ENCODE data around the gene SPSB3.

DNA sequence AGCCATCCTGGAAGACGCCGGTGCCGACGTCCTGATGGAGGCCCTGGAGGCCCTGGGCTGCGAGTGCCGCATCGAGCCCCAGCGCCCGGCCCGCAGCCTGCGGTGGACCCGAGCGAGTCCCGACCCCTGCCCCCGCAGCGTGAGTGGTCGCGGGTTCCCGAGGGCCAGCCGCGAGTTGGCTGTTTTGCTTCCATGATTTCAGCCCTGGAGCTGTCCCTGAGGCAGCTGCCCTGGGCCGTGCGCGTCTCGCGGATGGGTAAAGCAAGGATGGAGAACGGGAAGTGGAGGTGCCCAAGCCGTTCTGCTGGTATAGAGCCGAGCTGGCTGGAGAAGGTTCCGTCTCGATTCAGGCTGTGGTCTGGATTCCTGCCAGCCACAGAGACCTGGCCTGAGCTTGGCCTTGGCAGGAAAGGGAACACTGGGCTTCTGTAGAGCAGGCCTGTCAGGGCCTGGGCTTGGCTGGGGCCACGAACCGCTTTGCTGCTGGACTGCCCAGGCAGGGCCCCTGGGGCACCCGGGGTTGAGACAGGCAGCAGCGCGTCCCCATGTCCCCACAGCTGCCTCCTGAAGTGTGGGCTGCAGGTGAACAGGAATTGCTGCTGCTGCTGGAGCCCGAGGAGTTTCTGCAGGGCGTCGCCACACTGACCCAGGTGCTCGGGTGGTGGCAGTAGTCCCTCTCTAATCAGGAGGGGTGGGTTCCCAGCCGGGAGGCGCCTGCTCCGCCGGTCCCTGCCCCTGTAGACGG lies 8.5 kb downstream of the SPSB3 start:
- TF ChIP-seq EP300 (IDR thresholded peaks at IDR 0.05) (no peak), POLR2A (IDR thresholded peaks at IDR 0.05) (no peak)
- TF ChIP-seq, protein P1, sequence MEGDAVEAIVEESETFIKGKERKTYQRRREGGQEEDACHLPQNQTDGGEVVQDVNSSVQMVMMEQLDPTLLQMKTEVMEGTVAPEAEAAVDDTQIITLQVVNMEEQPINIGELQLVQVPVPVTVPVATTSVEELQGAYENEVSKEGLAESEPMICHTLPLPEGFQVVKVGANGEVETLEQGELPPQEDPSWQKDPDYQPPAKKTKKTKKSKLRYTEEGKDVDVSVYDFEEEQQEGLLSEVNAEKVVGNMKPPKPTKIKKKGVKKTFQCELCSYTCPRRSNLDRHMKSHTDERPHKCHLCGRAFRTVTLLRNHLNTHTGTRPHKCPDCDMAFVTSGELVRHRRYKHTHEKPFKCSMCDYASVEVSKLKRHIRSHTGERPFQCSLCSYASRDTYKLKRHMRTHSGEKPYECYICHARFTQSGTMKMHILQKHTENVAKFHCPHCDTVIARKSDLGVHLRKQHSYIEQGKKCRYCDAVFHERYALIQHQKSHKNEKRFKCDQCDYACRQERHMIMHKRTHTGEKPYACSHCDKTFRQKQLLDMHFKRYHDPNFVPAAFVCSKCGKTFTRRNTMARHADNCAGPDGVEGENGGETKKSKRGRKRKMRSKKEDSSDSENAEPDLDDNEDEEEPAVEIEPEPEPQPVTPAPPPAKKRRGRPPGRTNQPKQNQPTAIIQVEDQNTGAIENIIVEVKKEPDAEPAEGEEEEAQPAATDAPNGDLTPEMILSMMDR (IDR thresholded peaks at IDR 0.05) = no peak
